GM12878 (cell line): ENCODE results near the gene SEC31A.

Experiments used
- CTCF ChIP-seq, 3 experiments: IDR thresholded peaks in 2 of 3; conservative IDR thresholded peaks in 1 of 3; 2 replicates each; pipeline ENCODE4 v1.5.1; 2011; ENCODE audit warnings: low read depth in 3 of 3, low read length in 3 of 3, mild to moderate bottlenecking in 3 of 3, control low read depth in 2 of 3, moderate library complexity in 2 of 3, inconsistent platforms in 1 of 3, mixed read lengths in 1 of 3; ENCODE audit not compliant: control insufficient read depth in 2 of 3, insufficient read depth in 1 of 3; ENCODE audit errors: extremely low read depth in 1 of 3
- EP300 ChIP-seq, 2 experiments: fragments of 150-350 bp in 1 of 2; IDR thresholded peaks; 2 replicates each; pipeline ENCODE4 v1.6.1; 2011 to 2012; ENCODE audit warnings: low read depth in 2 of 2, low read length in 2 of 2, borderline replicate concordance in 1 of 2, improper control_type of control experiment in 1 of 2, inconsistent platforms in 1 of 2; ENCODE audit not compliant: control insufficient read depth in 1 of 2
- MAX ChIP-seq: IDR thresholded peaks from 2 replicates; pipeline ENCODE4 v1.6.1; 2012; ENCODE audit warnings: low read depth, low read length, improper control_type of control experiment
- MTA2 ChIP-seq: fragments of 450-650 bp; IDR thresholded peaks from 2 replicates; pipeline ENCODE4 v1.6.1; 2016; ENCODE audit warnings: low read depth, mild to moderate bottlenecking, moderate library complexity
- PBX3 ChIP-seq: IDR thresholded peaks from 2 replicates; pipeline ENCODE4 v1.6.1; 2011; ENCODE audit warnings: mild to moderate bottlenecking, low read depth, low read length, moderate library complexity; ENCODE audit not compliant: insufficient replicate concordance
- POLR2A ChIP-seq: IDR thresholded peaks from 2 replicates; pipeline ENCODE4 v1.6.1; 2011; ENCODE audit warnings: low read depth, mild to moderate bottlenecking, low read length
- POLR2AphosphoS5 ChIP-seq: IDR thresholded peaks from 2 replicates; pipeline ENCODE4 v1.6.1; 2011; ENCODE audit warnings: mild to moderate bottlenecking, low read length, inconsistent platforms
- ZNF24 ChIP-seq: fragments of 450-650 bp; IDR thresholded peaks from 2 replicates; pipeline ENCODE4 v1.6.1; 2017; ENCODE audit warnings: antibody characterized with exemption, mild to moderate bottlenecking

- TF ChIP-seq EP300 (IDR thresholded peaks at IDR 0.05; ENCODE audit: borderline replicate concordance in 1 of 2, control insufficient read depth in 1 of 2, low read depth in 2 of 2, low read length in 2 of 2) (no peak), CTCF (IDR thresholded peaks at IDR 0.05 in 2 of 3, conservative IDR thresholded peaks at IDR 0.05 in 1 of 3; ENCODE audit: control insufficient read depth in 2 of 3, extremely low read depth in 1 of 3, insufficient read depth in 1 of 3, low read depth in 3 of 3, low read length in 3 of 3) (peak; percentile 38 to 53 (median 44)), POLR2AphosphoS5 (no peak), PBX3 (no peak), MTA2 (no peak), MAX (no peak), ZNF24 (no peak), POLR2A (no peak)
These were observed 7.6 kb upstream of the SEC31A start for GRCh38 chr4:82898322-82899243.
